H1 (cell line): Measurements from ENCODE around the gene RAET1E. TPM values are rescaled to one million over a fixed set of nuclear protein-coding genes. Genes with fewer than 3 reads are reported as not detected.

Experiments used
- CTCF ChIA-PET: fragments of 300-600 bp; sonication (Branson Sonifier 250); formaldehyde crosslinking; loops from one replicate; lab custom pipeline; 2021; ENCODE audit not compliant: partially characterized antibody; lab: Charles Lee
- POLR2A ChIA-PET: fragments of 300-600 bp; sonication (Branson Sonifier 250); formaldehyde crosslinking; loops from one replicate; lab custom pipeline; 2021; ENCODE audit warnings: inconsistent platforms; ENCODE audit not compliant: partially characterized antibody; lab: Charles Lee
- DNase-seq, 2 experiments: peaks; one replicate each; pipeline versions ENCODE4 v3.0.0 to v3.0.0-alpha.2; 2010 to 2022; ENCODE audit warnings: low spot score in 2 of 2, low read depth in 1 of 2, mixed read lengths in 1 of 2
- FAIRE-seq: peaks from 2 replicates; lab custom pipeline; 2011; peaks lifted over from hg19 to GRCh38; lab: Jason Lieb, UNC
- H2AFZ ChIP-seq: 2 replicates; pipeline ENCODE4 v1.8.1; 2012; ENCODE audit warnings: low read length, inconsistent platforms
- H2AK5ac ChIP-seq: 2 replicates; pipeline ENCODE4 v1.6.1; 2013; ENCODE audit warnings: low read depth, low read length
- H2BK120ac ChIP-seq: replicated peaks from 2 replicates; pipeline ENCODE3; 2013; ENCODE audit warnings: low read depth, low read length, inconsistent platforms
- H2BK12ac ChIP-seq: 2 replicates; pipeline ENCODE4 v1.6.1; 2013; ENCODE audit warnings: low read depth, low read length
- H2BK15ac ChIP-seq: 2 replicates; pipeline ENCODE4 v1.6.1; 2013; ENCODE audit warnings: low read length
- H2BK20ac ChIP-seq: 2 replicates; pipeline ENCODE4 v1.6.1; 2013; ENCODE audit warnings: low read length
- H2BK5ac ChIP-seq: 2 replicates; pipeline ENCODE4 v1.6.1; 2013; ENCODE audit warnings: low read depth, low read length
- H3K14ac ChIP-seq: 2 replicates; pipeline ENCODE4 v1.6.1; 2013; ENCODE audit warnings: inconsistent platforms; ENCODE audit not compliant: insufficient read length
- H3K18ac ChIP-seq: 2 replicates; pipeline ENCODE4 v1.6.1; 2013; ENCODE audit warnings: low read length; ENCODE audit errors: extremely low read depth
- H3K23ac ChIP-seq: 2 replicates; pipeline ENCODE4 v1.6.1; 2013; ENCODE audit warnings: inconsistent platforms; ENCODE audit not compliant: insufficient read length
- H3K23me2 ChIP-seq: 2 replicates; pipeline ENCODE4 v1.6.1; 2013; ENCODE audit warnings: low read depth, low read length
- H3K27ac ChIP-seq: 2 replicates; pipeline ENCODE4 v1.6.1; 2011; ENCODE audit warnings: low read depth, low read length, inconsistent platforms
- H3K27me3 ChIP-seq, 4 experiments: replicated peaks in 1 of 4; 1 replicate in 1 of 4; 2 replicates in 3 of 4; pipeline versions ENCODE4 v1.6.1 to v1.8.1; 2011 to 2013; ENCODE audit warnings: low read length in 3 of 4, mild to moderate bottlenecking in 3 of 4, inconsistent platforms in 2 of 4, mixed read lengths in 2 of 4, moderate library complexity in 1 of 4; ENCODE audit not compliant: control insufficient read depth in 3 of 4, insufficient read depth in 3 of 4; ENCODE audit errors: extremely low read depth in 1 of 4
- H3K36me3 ChIP-seq, 4 experiments: 2 replicates each; pipeline versions ENCODE4 v1.6.1 to v1.8.1; 2011 to 2013; ENCODE audit warnings: mild to moderate bottlenecking in 4 of 4, low read length in 3 of 4, moderate library complexity in 2 of 4, control low read depth in 1 of 4, inconsistent platforms in 1 of 4; ENCODE audit not compliant: insufficient read depth in 4 of 4, control insufficient read depth in 2 of 4
- H3K4ac ChIP-seq: replicated peaks from 2 replicates; pipeline ENCODE3; 2013; ENCODE audit warnings: low read length, low read depth, mixed read lengths, inconsistent platforms; ENCODE audit not compliant: insufficient read length
- H3K4me1 ChIP-seq, 4 experiments: replicated peaks in 1 of 4; 1 replicate in 1 of 4; 2 replicates in 3 of 4; pipeline versions ENCODE4 v1.6.1 to v1.8.1; 2011 to 2013; ENCODE audit warnings: low read length in 3 of 4, inconsistent platforms in 2 of 4, mixed read lengths in 1 of 4; ENCODE audit not compliant: insufficient read depth in 4 of 4, control insufficient read depth in 3 of 4
- H3K4me2 ChIP-seq, 2 experiments: 2 replicates each; pipeline versions ENCODE4 v1.6.1 to v1.8.1; 2011 to 2013; ENCODE audit warnings: low read depth in 2 of 2, low read length in 2 of 2, control low read depth in 1 of 2, inconsistent platforms in 1 of 2, mild to moderate bottlenecking in 1 of 2; ENCODE audit not compliant: insufficient read depth in 1 of 2
- H3K4me3 ChIP-seq, 4 experiments: fragments of 200-600, 300-600 bp in 1 of 4; sonication (generic), shearing (Covaris generic), sonication (Bioruptor Twin) in 1 of 4; 2 replicates each; pipeline versions ENCODE4 v1.5.1 to v1.8.1; 2011 to 2016; ENCODE audit warnings: low read length in 4 of 4, low read depth in 3 of 4, control low read depth in 2 of 4, inconsistent platforms in 2 of 4, mild to moderate bottlenecking in 2 of 4, mixed read lengths in 1 of 4, moderate library complexity in 1 of 4; ENCODE audit not compliant: insufficient read depth in 2 of 4; ENCODE audit errors: extremely low read depth in 1 of 4
- H3K56ac ChIP-seq: replicated peaks from 2 replicates; pipeline ENCODE3; 2013; ENCODE audit warnings: low read depth, mild to moderate bottlenecking, mixed read lengths, low read length, inconsistent platforms; ENCODE audit not compliant: insufficient read length
- H3K79me1 ChIP-seq: 2 replicates; pipeline ENCODE4 v1.6.1; 2013; ENCODE audit warnings: low read depth, low read length, control low read depth
- H3K79me2 ChIP-seq, 2 experiments: 2 replicates each; pipeline versions ENCODE4 v1.6.1 to v1.8.1; 2012 to 2013; ENCODE audit warnings: low read length in 2 of 2, mild to moderate bottlenecking in 2 of 2, inconsistent platforms in 1 of 2; ENCODE audit not compliant: insufficient read depth in 2 of 2, control insufficient read depth in 1 of 2
- H3K9ac ChIP-seq, 4 experiments: replicated peaks in 1 of 4; 1 replicate in 1 of 4; 2 replicates in 3 of 4; pipeline versions ENCODE4 v1.6.1 to v1.8.1; 2011 to 2013; ENCODE audit warnings: low read depth in 3 of 4, low read length in 3 of 4, control low read depth in 2 of 4, mild to moderate bottlenecking in 2 of 4, moderate library complexity in 2 of 4, inconsistent platforms in 1 of 4; ENCODE audit errors: extremely low read depth in 1 of 4
- H3K9me3 ChIP-seq, 2 experiments: 2 replicates each; pipeline versions ENCODE4 v1.6.1 to v1.8.1; 2012 to 2013; ENCODE audit warnings: mild to moderate bottlenecking in 2 of 2, moderate library complexity in 2 of 2, control low read depth in 1 of 2, inconsistent platforms in 1 of 2, low read depth in 1 of 2, low read length in 1 of 2, mixed read lengths in 1 of 2; ENCODE audit not compliant: insufficient read depth in 2 of 2
- H4K20me1 ChIP-seq, 2 experiments: replicated peaks in 1 of 2; 2 replicates each; pipeline versions ENCODE3 to v1.8.1; 2011 to 2013; ENCODE audit warnings: inconsistent platforms in 2 of 2, low read length in 2 of 2, mild to moderate bottlenecking in 1 of 2; ENCODE audit not compliant: insufficient read depth in 2 of 2, control insufficient read depth in 1 of 2
- H4K5ac ChIP-seq: 2 replicates; pipeline ENCODE4 v1.6.1; 2013; ENCODE audit warnings: low read length, low read depth, mixed read lengths, inconsistent platforms; ENCODE audit not compliant: insufficient read length
- H4K8ac ChIP-seq: 2 replicates; pipeline ENCODE4 v1.8.0; 2013; ENCODE audit warnings: mild to moderate bottlenecking, moderate library complexity, low read length, inconsistent platforms; ENCODE audit not compliant: insufficient read depth; ENCODE audit errors: extremely low read depth
- H4K91ac ChIP-seq: replicated peaks from 2 replicates; pipeline ENCODE3; 2013; ENCODE audit warnings: low read length, mixed read lengths, inconsistent platforms; ENCODE audit not compliant: insufficient read length
- EGR1 ChIP-seq: IDR thresholded peaks from 2 replicates; pipeline ENCODE4 v1.6.1; 2011; ENCODE audit warnings: low read depth, low read length, borderline replicate concordance
- HDAC6 ChIP-seq: IDR thresholded peaks from one replicate; pipeline ENCODE4 v1.7.1; 2012; ENCODE audit warnings: low read depth, mild to moderate bottlenecking, inconsistent platforms, low read length, moderate library complexity
- WGBS, 2 experiments: shearing (Covaris generic) in 1 of 2; methylation state at CpG; one replicate each; pipeline versions ENCODE4 v1.1.6 to v1.1.7; 2013 to 2015; ENCODE audit warnings: low lambda C conversion rate in 2 of 2, mixed read lengths in 2 of 2, inconsistent platforms in 1 of 2, low coverage in 1 of 2, missing lambda C conversion rate in 1 of 2; ENCODE audit not compliant: insufficient replicate concordance in 2 of 2, insufficient coverage in 1 of 2, insufficient read length in 1 of 2; ENCODE audit errors: extremely low coverage in 1 of 2, missing lambda C conversion rate in 1 of 2; 5-methylcytosine and 5-hydroxymethylcytosine counted together
- polyA plus RNA-seq, 7 experiments: library from polyadenylated mRNA; depleted of rRNA in 3 of 7; stranded (reverse) in 5 of 7; unstranded in 2 of 7; fragments of >200 nt in 5 of 7; fragments of 200-250 nt in 2 of 7; gene quantifications; 1 replicate in 5 of 7; 2 replicates in 1 of 7; 4 replicates in 1 of 7; pipeline versions ENCODE4 v1.2.1 to v1.2.3, GENCODE V29; 2011 to 2013; ENCODE audit warnings: missing spikeins in 2 of 7, mixed read lengths in 2 of 7
- total RNA-seq: library from RNA; stranded (reverse); fragmentation: NEBNext Ultra II Directional; extraction: Animal tissue kit (Norgen Biotek cat#: 25700); gene quantifications from 2 replicates; pipeline ENCODE4 v1.2.1, GENCODE V29; 2021

RAET1E gene
- total and polyA plus RNA-seq, 2 of the 8 experiments (the other 6 are each of a cell fraction or from before 2014, with no cell fraction given): not detected

DNA sequence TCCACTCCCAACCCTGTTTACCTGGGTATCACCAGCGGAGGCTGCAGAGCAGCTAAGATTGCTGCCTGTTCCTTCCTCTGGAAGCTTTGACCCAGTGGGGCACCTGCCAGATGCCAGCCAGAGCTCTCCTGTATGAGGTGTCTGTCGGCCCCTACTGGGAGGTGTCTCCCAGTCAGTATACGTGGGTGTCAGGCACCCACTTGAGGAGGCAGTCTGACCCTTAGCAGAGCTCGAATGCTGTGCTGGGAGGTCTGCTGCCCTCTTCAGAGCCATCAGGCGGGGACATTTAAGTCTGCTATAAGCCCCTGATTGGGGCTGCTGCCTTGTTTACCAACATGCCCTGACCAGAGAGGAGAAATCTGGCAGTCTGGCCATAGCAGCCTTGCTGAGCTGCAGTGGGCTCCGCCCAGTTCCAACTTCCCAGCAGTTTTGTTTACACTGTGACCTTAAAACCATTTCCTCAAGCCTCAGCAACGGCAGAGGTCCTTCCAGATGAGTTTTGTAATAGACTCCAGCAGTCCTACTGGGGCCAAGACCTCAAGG is 2.8 kb downstream of the RAET1E start:
- Histone ChIP-seq H2BK5ac (no peak overlapping the region), H4K8ac (no peak overlapping the region), H3K4ac (no peak overlapping the region), H3K23me2 (no peaks in the 10 kb centered on the region; the same call in 1 of the 2 replicates), H3K4me2 (no peak overlapping the region), H3K79me2 (no peaks in the 10 kb centered on the region), H4K20me1 (no peaks in the 10 kb centered on the region), H3K4me1 (peaks cover 0 to 4% (median 0%) of the 10 kb centered on the region in 4 experiments; a peak in 2 of 7 replicates), H2BK120ac (no peak overlapping the region), H3K9me3 (no peaks in the 10 kb centered on the region), H3K23ac (no peak overlapping the region), H3K79me1 (no peaks in the 10 kb centered on the region), H3K36me3 (no peaks in the 10 kb centered on the region), H2AFZ (no peak overlapping the region), H3K4me3 (no peak overlapping the region), H3K27me3 (no peaks in the 10 kb centered on the region), H4K91ac (no peak overlapping the region), H4K5ac (no peak overlapping the region), H2AK5ac (no peak overlapping the region), H3K18ac (no peak overlapping the region), H2BK20ac (no peak overlapping the region), H2BK12ac (no peak overlapping the region), H3K27ac (no peak overlapping the region), H2BK15ac (no peak overlapping the region), H3K56ac (no peak overlapping the region), H3K9ac (no peak overlapping the region), H3K14ac (no peak overlapping the region)
- TF ChIP-seq EGR1: no peak
- no peak for TF ChIP-seq HDAC6
- DNase-seq (no peak), FAIRE-seq (no peak)
- ChIA-PET CTCF (interaction anchor here (0.8 to 2.9 kb wide), 11 partner anchors 9 to 291 kb away, joined by 3 to 15 read pairs (median 5); no protein-coding TSS in a partner anchor), POLR2A (interaction anchor here (1.1 kb wide), 1 partner anchor 9 kb away, joined by 3 read pairs; no protein-coding TSS in a partner anchor)
- 77% methylated on average over 7 of the region's 7 CpGs; no CpG with 5 or more reads in 1 of the 2 experiments for WGBS, 2 experiments
